Spleen (tissue), 7 donors: Measurements from ENCODE around the gene NPHP4.

ENCODE experiments used
- CTCF ChIP-seq, 11 experiments: fragments of 200-600 bp in 7 of 11; fragments of 450-650 bp in 4 of 11; sonication (generic) in 4 of 11; IDR thresholded peaks in 8 of 11; conservative IDR thresholded peaks in 3 of 11; 1 replicate in 7 of 11; 2 replicates in 4 of 11; pipeline versions ENCODE4 v1.4.0 to v1.8.0; 2016 to 2021; ENCODE audit warnings: antibody characterized with exemption in 11 of 11, inconsistent platforms in 4 of 11, mild to moderate bottlenecking in 1 of 11
- POLR2A ChIP-seq, 3 donors: fragments of 450-650 bp; IDR thresholded peaks; one replicate each; pipeline ENCODE4 v1.5.1; 2017; ENCODE audit warnings: antibody characterized with exemption in 3 of 3, mild to moderate bottlenecking in 1 of 3
- POLR2AphosphoS5 ChIP-seq, 3 donors: sonication (generic); formaldehyde crosslinking; IDR thresholded peaks; one replicate each; pipeline ENCODE4 v1.5.1; 2017; ENCODE audit warnings: antibody characterized with exemption in 3 of 3
- donor health status: DM: no; HTN: no; CAD: no; lungs with moderate emphysema.
- donor health status: DM: no; HTN: no; CAD: no.
- donor health status: DM: no; HTN: no; CAD: no.

- TF ChIP-seq CTCF (IDR thresholded peaks at IDR 0.05 in 8 of 11, conservative IDR thresholded peaks at IDR 0.05 in 3 of 11) (no peak), POLR2AphosphoS5 (IDR thresholded peaks at IDR 0.05) (no peak), POLR2A (IDR thresholded peaks at IDR 0.05) (no peak)
Observed at GRCh38 chr1:5840551-5841001, 151.6 kb downstream of the NPHP4 start.
